ENCODE data around the gene BACH2.
"Not testable (repeated sequence)": the region's sequence is repeated elsewhere in the genome, so short reads cannot be mapped to it uniquely, and the experiment has no call there.

The BACH2 gene

GRCh38 chr6:90216072-90216977, 80.3 kb downstream of the BACH2 start:
- no peak for DNase-seq (ENCODE audit: low read depth in 1 of 2, low spot score in 1 of 2)

- no peak for DNase-seq (ENCODE audit: low read depth in 1 of 2, low spot score in 1 of 2)
Measured at GRCh38 chr6:90214966-90215365, 81.7 kb downstream of the BACH2 start.

- DNase-seq (ENCODE audit: low read depth in 1 of 2, low spot score in 1 of 2): no peak
Measured at GRCh38 chr6:90214461-90214860, 82.2 kb downstream of the BACH2 start.

- no peak for DNase-seq (ENCODE audit: low read depth in 1 of 2, low spot score in 1 of 2)
Measured at GRCh38 chr6:90212274-90212673, 84.4 kb downstream of the BACH2 start.

- no peak for DNase-seq (ENCODE audit: low read depth in 1 of 2, low spot score in 1 of 2)
Measured at GRCh38 chr6:90209527-90209926, 87.1 kb downstream of the BACH2 start.

- not testable (repeated sequence) for DNase-seq (ENCODE audit: low read depth in 1 of 2, low spot score in 1 of 2)
Measured at GRCh38 chr6:90208690-90209089, 88.0 kb downstream of the BACH2 start.

GRCh38 chr6:90204327-90205056, 92.2 kb downstream of the BACH2 start:
- no peak for DNase-seq (ENCODE audit: low read depth in 1 of 2, low spot score in 1 of 2)

GRCh38 chr6:90203672-90204071, 93.0 kb downstream of the BACH2 start:
- no peak for DNase-seq (ENCODE audit: low read depth in 1 of 2, low spot score in 1 of 2)

GRCh38 chr6:90202156-90202555, 94.5 kb downstream of the BACH2 start:
- DNase-seq (ENCODE audit: low read depth in 1 of 2, low spot score in 1 of 2): no peak

- DNase-seq (ENCODE audit: low read depth in 1 of 2, low spot score in 1 of 2): no peak
Measured at GRCh38 chr6:90199900-90200299, 96.7 kb downstream of the BACH2 start.

- no peak for DNase-seq (ENCODE audit: low read depth in 1 of 2, low spot score in 1 of 2)
Measured at GRCh38 chr6:90198758-90199425, 97.8 kb downstream of the BACH2 start.

GRCh38 chr6:90197854-90198496, 98.7 kb downstream of the BACH2 start:
- DNase-seq (ENCODE audit: low read depth in 1 of 2, low spot score in 1 of 2): no peak

- no peak for DNase-seq (ENCODE audit: low read depth in 1 of 2, low spot score in 1 of 2)
Measured at GRCh38 chr6:90195094-90195829, 101.4 kb downstream of the BACH2 start.

- DNase-seq (ENCODE audit: low read depth in 1 of 2, low spot score in 1 of 2): no peak
Measured at GRCh38 chr6:90194371-90194841, 102.2 kb downstream of the BACH2 start.

GRCh38 chr6:90193359-90193758, 103.3 kb downstream of the BACH2 start:
- no peak for DNase-seq (ENCODE audit: low read depth in 1 of 2, low spot score in 1 of 2)

- no peak for DNase-seq (ENCODE audit: low read depth in 1 of 2, low spot score in 1 of 2)
Measured at GRCh38 chr6:90192857-90193256, 103.8 kb downstream of the BACH2 start.

- DNase-seq (ENCODE audit: low read depth in 1 of 2, low spot score in 1 of 2): no peak
Measured at GRCh38 chr6:90190752-90191395, 105.8 kb downstream of the BACH2 start.

- no peak for DNase-seq (ENCODE audit: low read depth in 1 of 2, low spot score in 1 of 2)
Measured at GRCh38 chr6:90190131-90190530, 106.5 kb downstream of the BACH2 start.

- DNase-seq (ENCODE audit: low read depth in 1 of 2, low spot score in 1 of 2): no peak
Measured at GRCh38 chr6:90187437-90188121, 109.1 kb downstream of the BACH2 start.

Data from stimulated activated CD4-positive, alpha-beta T cell treated with anti-CD3 and anti-CD28 coated beads, Interleukin-15, amount 100 ng/mL, for 1 hour (primary cell).